Dedifferentiated amniotic fluid mesenchymal stem cell (primary cell): ENCODE results near the gene ASB10.

ENCODE experiments used
- DNase-seq: peaks from one replicate; pipeline ENCODE4 v3.0.0-alpha.2; 2016; ENCODE audit errors: extremely low spot score

Gene ASB10

GRCh38 chr7:151210087-151210854 is 23.2 kb upstream of the ASB10 start, which contains the start of gene H2BK1:
Gene H2BK1, minus strand, starts transcription at chr7:151210488. Its CDS starts 170 bp downstream, at chr7:151210318.
- no peak for DNase-seq

GRCh38 chr7:151209588-151209987 is 22.5 kb upstream of the ASB10 start:
- no peak for DNase-seq

GRCh38 chr7:151208253-151208862 is 21.3 kb upstream of the ASB10 start:
- no peak for DNase-seq

- DNase-seq = no peak
Observed at GRCh38 chr7:151207804-151208203, 20.8 kb upstream of the ASB10 start.

- DNase-seq = no peak
Observed at GRCh38 chr7:151207315-151207714, 20.3 kb upstream of the ASB10 start.

GRCh38 chr7:151206914-151207313 is 19.9 kb upstream of the ASB10 start:
- DNase-seq = no peak

- DNase-seq = no peak
Observed at GRCh38 chr7:151205730-151206129, 18.7 kb upstream of the ASB10 start.

GRCh38 chr7:151204383-151205032 is 17.5 kb upstream of the ASB10 start:
- no peak for DNase-seq

GRCh38 chr7:151202836-151203235 is 15.8 kb upstream of the ASB10 start:
- no peak for DNase-seq

GRCh38 chr7:151201751-151202150 is 14.7 kb upstream of the ASB10 start:
- no peak for DNase-seq

GRCh38 chr7:151201344-151201743 is 14.3 kb upstream of the ASB10 start:
- DNase-seq = no peak

- no peak for DNase-seq
Observed at GRCh38 chr7:151198945-151199848, 12.1 kb upstream of the ASB10 start.

- DNase-seq = no peak
Observed at GRCh38 chr7:151197932-151198331, 10.9 kb upstream of the ASB10 start.

GRCh38 chr7:151195616-151196450 is 8.8 kb upstream of the ASB10 start:
- DNase-seq = no peak

GRCh38 chr7:151194188-151194587 is 7.1 kb upstream of the ASB10 start:
- DNase-seq = no peak

GRCh38 chr7:151193203-151193978 is 6.3 kb upstream of the ASB10 start:
- DNase-seq = no peak

GRCh38 chr7:151192002-151192539 is 5.0 kb upstream of the ASB10 start:
- no peak for DNase-seq

- no peak for DNase-seq
Observed at GRCh38 chr7:151191544-151191943, 4.5 kb upstream of the ASB10 start.

- DNase-seq = no peak
Observed at GRCh38 chr7:151189038-151189437, 2.0 kb upstream of the ASB10 start.

GRCh38 chr7:151188252-151188542 is 1.1 kb upstream of the ASB10 start:
- no peak for DNase-seq
